RKO (cell line): ENCODE results near the gene HLF.

Source experiments
- DNase-seq: peaks from one replicate; pipeline ENCODE4 v3.0.0-alpha.2; 2016; ENCODE audit warnings: low spot score

HLF gene

GRCh38 chr17:55264645-55265298 is at the start of gene HLF:
HLF (plus strand) TSS chr17:55264960; CDS start chr17:55265485, 525 bp downstream.
- peak; percentile 71 for DNase-seq

GRCh38 chr17:55215711-55216110 is 49.0 kb upstream of the HLF start:
- DNase-seq, result no peak

GRCh38 chr17:55216888-55217287 is 47.9 kb upstream of the HLF start:
- DNase-seq, result no peak

GRCh38 chr17:55219459-55219858 is 45.3 kb upstream of the HLF start:
- no peak for DNase-seq

GRCh38 chr17:55219934-55220333 is 44.8 kb upstream of the HLF start:
- no peak for DNase-seq

- no peak for DNase-seq
Observed at GRCh38 chr17:55223524-55223923, 41.2 kb upstream of the HLF start.

- no peak for DNase-seq
Observed at GRCh38 chr17:55224746-55225145, 40.0 kb upstream of the HLF start.

GRCh38 chr17:55225237-55225636 is 39.5 kb upstream of the HLF start:
- no peak for DNase-seq

- DNase-seq, result no peak
Observed at GRCh38 chr17:55228683-55229192, 36.0 kb upstream of the HLF start.

- DNase-seq, result no peak
Observed at GRCh38 chr17:55229276-55229675, 35.5 kb upstream of the HLF start.

GRCh38 chr17:55230716-55231115 is 34.0 kb upstream of the HLF start:
- no peak for DNase-seq

- DNase-seq, result no peak
Observed at GRCh38 chr17:55233840-55234239, 30.9 kb upstream of the HLF start.

- no peak for DNase-seq
Observed at GRCh38 chr17:55236316-55236715, 28.4 kb upstream of the HLF start.

GRCh38 chr17:55237268-55237667 is 27.5 kb upstream of the HLF start:
- DNase-seq, result no peak

GRCh38 chr17:55237841-55238178 is 26.9 kb upstream of the HLF start:
- DNase-seq, result no peak

GRCh38 chr17:55238179-55238930 is 26.4 kb upstream of the HLF start:
- DNase-seq, result peak; percentile 92

GRCh38 chr17:55238931-55239297 is 25.8 kb upstream of the HLF start:
- DNase-seq, result peak; percentile 34

GRCh38 chr17:55241097-55241496 is 23.7 kb upstream of the HLF start:
- DNase-seq, result no peak

- no peak for DNase-seq
Observed at GRCh38 chr17:55242476-55242875, 22.3 kb upstream of the HLF start.

GRCh38 chr17:55245986-55246385 is 18.8 kb upstream of the HLF start:
- DNase-seq, result no peak

- no peak for DNase-seq
Observed at GRCh38 chr17:55246583-55246982, 18.2 kb upstream of the HLF start.

GRCh38 chr17:55248077-55248476 is 16.7 kb upstream of the HLF start:
- DNase-seq, result no peak

- DNase-seq, result no peak
Observed at GRCh38 chr17:55249861-55250260, 14.9 kb upstream of the HLF start.

GRCh38 chr17:55254375-55254774 is 10.4 kb upstream of the HLF start:
- no peak for DNase-seq
